OCI-LY3 (cell line): ENCODE results near the gene MDFIC2.

Experiments
- CTCF ChIP-seq: fragments of 200-600, 300-600 bp; sonication (generic); IDR thresholded peaks from 2 replicates; pipeline ENCODE4 v1.5.1; 2014; ENCODE audit warnings: antibody characterized with exemption, low read length, low read depth
- EZH2phosphoT487 ChIP-seq: fragments of 200-600 bp; shearing (Covaris generic); IDR thresholded peaks from 2 replicates; pipeline ENCODE4 v1.6.1; 2018; ENCODE audit warnings: antibody characterized with exemption, mixed run types, low read depth

- TF ChIP-seq CTCF (peak; percentile 91), EZH2phosphoT487 (no peak)
These were observed 46.6 kb upstream of the MDFIC2 start for GRCh38 chr3:70358978-70359580.
